HepG2 (cell line): ENCODE results near the gene EMP2. TPM values are rescaled to one million over a fixed set of nuclear protein-coding genes. Genes with fewer than 3 reads are reported as not detected.

ENCODE experiments used
- ELF1 ChIP-seq: sonication (generic); formaldehyde crosslinking; IDR thresholded peaks from 2 replicates; pipeline ENCODE4 v1.4.0; 2020; ENCODE audit warnings: missing genetic modification reagents
- HNF1A ChIP-seq, 2 experiments: sonication (generic) in 1 of 2; formaldehyde crosslinking in 1 of 2; IDR thresholded peaks; 2 replicates each; pipeline versions ENCODE4 v1.4.0 to v1.6.1; 2016 to 2020; ENCODE audit warnings: borderline replicate concordance in 1 of 2, low read depth in 1 of 2, mild to moderate bottlenecking in 1 of 2, missing genetic modification reagents in 1 of 2
- RARG ChIP-seq: sonication (generic); formaldehyde crosslinking; IDR thresholded peaks from 2 replicates; pipeline ENCODE4 v1.4.0; 2020; ENCODE audit warnings: low read depth, mild to moderate bottlenecking, missing genetic modification reagents
- ZBTB43 ChIP-seq: sonication (generic); formaldehyde crosslinking; conservative IDR thresholded peaks from 2 replicates; pipeline ENCODE4 v1.4.0; 2020; ENCODE audit warnings: missing genetic modification reagents
- ZHX1 ChIP-seq: sonication (generic); formaldehyde crosslinking; IDR thresholded peaks from 2 replicates; pipeline ENCODE4 v1.8.1; 2022; ENCODE audit warnings: low read depth, mild to moderate bottlenecking, missing genetic modification reagents
- ZNF18 ChIP-seq: sonication (generic); formaldehyde crosslinking; IDR thresholded peaks from 2 replicates; pipeline ENCODE4 v1.8.0; 2022; ENCODE audit warnings: mild to moderate bottlenecking, missing genetic modification reagents; ENCODE audit not compliant: insufficient replicate concordance
- ZNF280B ChIP-seq: sonication (generic); formaldehyde crosslinking; IDR thresholded peaks from 2 replicates; pipeline ENCODE4 v1.5.0; 2020; ENCODE audit warnings: missing genetic modification reagents, mild to moderate bottlenecking, borderline replicate concordance
- ZNF280D ChIP-seq: sonication (generic); formaldehyde crosslinking; IDR thresholded peaks from 2 replicates; pipeline ENCODE4 v1.5.1; 2020; ENCODE audit warnings: mild to moderate bottlenecking, missing genetic modification reagents
- ZNF432 ChIP-seq: sonication (generic); formaldehyde crosslinking; IDR thresholded peaks from 2 replicates; pipeline ENCODE4 v1.5.0; 2020; ENCODE audit warnings: missing genetic modification reagents, mild to moderate bottlenecking, borderline replicate concordance
- ZNF737 ChIP-seq: sonication (generic); formaldehyde crosslinking; IDR thresholded peaks from 2 replicates; pipeline ENCODE4 v1.5.0; 2020; ENCODE audit warnings: missing genetic modification reagents, mild to moderate bottlenecking, borderline replicate concordance
- ZNF776 ChIP-seq: sonication (generic); formaldehyde crosslinking; IDR thresholded peaks from 2 replicates; pipeline ENCODE4 v1.4.0; 2020; ENCODE audit warnings: mild to moderate bottlenecking, missing genetic modification reagents
- ZNF792 ChIP-seq: IDR thresholded peaks from 2 replicates; pipeline ENCODE4 v1.6.1; 2016
- polyA plus RNA-seq, 8 experiments: library from polyadenylated mRNA; depleted of rRNA in 3 of 8; stranded (reverse) in 7 of 8; unstranded in 1 of 8; fragments of >200 nt; fragmentation: Illumina TruSeq in 4 of 8; extraction: Trizol in 4 of 8; gene quantifications; 2 replicates each; pipeline versions ENCODE4 v1.2.1 to v1.2.3, GENCODE V29; 2011 to 2016; ENCODE audit warnings: low read depth in 4 of 8, missing spikeins in 1 of 8, mixed read lengths in 1 of 8; ENCODE audit not compliant: insufficient read depth in 1 of 8
- total RNA-seq, 5 experiments: library from RNA; depleted of rRNA; stranded (reverse); fragments of >200 nt; fragmentation: Illumina TruSeq; extraction: Trizol; gene quantifications; 2 replicates each; pipeline ENCODE4 v1.2.3, GENCODE V29; 2016; ENCODE audit warnings: low read depth in 1 of 5

EMP2 gene
- total and polyA plus RNA-seq, 2 of the 13 experiments (the other 11 are each of a cell fraction or from before 2014, with no cell fraction given): 24.6 to 91.2 TPM

GRCh38 chr16:10520869-10521578, 59.4 kb downstream of the EMP2 start (continued):
- TF ChIP-seq ZBTB43 (CRISPR knock-in tag): 0 out of 2 replicates have a peak, but pooled peaks have one; percentile 8
- no peak for TF ChIP-seq ZNF280D (CRISPR knock-in tag)
- no peak for TF ChIP-seq ZNF792 (CRISPR knock-in tag)
- no peak for TF ChIP-seq ZNF432 (CRISPR knock-in tag)
- no peak for TF ChIP-seq ZNF737 (CRISPR knock-in tag)
- TF ChIP-seq ZNF18 (CRISPR knock-in tag): peak; percentile 45
- no peak for TF ChIP-seq ZNF280B (CRISPR knock-in tag)
- no peak for TF ChIP-seq ZNF776 (CRISPR knock-in tag)
- TF ChIP-seq ZHX1: no peak
- TF ChIP-seq ELF1 (CRISPR knock-in tag): no peak
- TF ChIP-seq HNF1A (IDR thresholded peaks at IDR 0.05; ENCODE audit: low read depth): no peak
- TF ChIP-seq HNF1A (CRISPR knock-in tag; IDR thresholded peaks at IDR 0.05; ENCODE audit: borderline replicate concordance): no peak; the same call in 1 of the 2 replicates
- no peak for TF ChIP-seq RARG (CRISPR knock-in tag)
